ENCODE results near the gene IGFALS.

DNA sequence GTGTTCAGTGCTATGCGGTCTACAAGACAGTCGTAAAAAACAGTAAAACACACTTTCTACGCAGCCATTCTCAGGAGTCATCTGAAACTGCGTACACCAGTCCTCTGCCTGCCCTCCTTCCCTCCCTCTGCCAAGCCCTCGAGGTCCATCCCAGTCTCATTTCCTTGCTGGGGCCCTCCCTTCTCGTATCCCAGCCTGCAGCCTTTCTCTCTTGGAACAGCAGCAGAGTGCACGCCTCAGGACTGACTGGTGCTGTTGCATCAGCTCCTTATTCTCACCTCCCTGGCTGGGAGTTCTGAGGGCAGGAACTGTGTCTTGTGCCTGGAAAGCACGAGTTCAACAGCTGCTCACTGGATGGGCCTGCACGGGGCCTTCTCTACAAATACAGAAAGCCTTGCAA lies 46.0 kb upstream of the IGFALS start:
- TF ChIP-seq, protein P1, sequence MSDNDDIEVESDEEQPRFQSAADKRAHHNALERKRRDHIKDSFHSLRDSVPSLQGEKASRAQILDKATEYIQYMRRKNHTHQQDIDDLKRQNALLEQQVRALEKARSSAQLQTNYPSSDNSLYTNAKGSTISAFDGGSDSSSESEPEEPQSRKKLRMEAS (IDR thresholded peaks at IDR 0.05; ENCODE audit: insufficient read depth, insufficient read length), result no peak
- TF ChIP-seq, protein P2, sequence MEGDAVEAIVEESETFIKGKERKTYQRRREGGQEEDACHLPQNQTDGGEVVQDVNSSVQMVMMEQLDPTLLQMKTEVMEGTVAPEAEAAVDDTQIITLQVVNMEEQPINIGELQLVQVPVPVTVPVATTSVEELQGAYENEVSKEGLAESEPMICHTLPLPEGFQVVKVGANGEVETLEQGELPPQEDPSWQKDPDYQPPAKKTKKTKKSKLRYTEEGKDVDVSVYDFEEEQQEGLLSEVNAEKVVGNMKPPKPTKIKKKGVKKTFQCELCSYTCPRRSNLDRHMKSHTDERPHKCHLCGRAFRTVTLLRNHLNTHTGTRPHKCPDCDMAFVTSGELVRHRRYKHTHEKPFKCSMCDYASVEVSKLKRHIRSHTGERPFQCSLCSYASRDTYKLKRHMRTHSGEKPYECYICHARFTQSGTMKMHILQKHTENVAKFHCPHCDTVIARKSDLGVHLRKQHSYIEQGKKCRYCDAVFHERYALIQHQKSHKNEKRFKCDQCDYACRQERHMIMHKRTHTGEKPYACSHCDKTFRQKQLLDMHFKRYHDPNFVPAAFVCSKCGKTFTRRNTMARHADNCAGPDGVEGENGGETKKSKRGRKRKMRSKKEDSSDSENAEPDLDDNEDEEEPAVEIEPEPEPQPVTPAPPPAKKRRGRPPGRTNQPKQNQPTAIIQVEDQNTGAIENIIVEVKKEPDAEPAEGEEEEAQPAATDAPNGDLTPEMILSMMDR (IDR thresholded peaks at IDR 0.05; ENCODE audit: extremely low read depth in 1 of 2, insufficient read depth in 1 of 2, low read depth in 1 of 2, low read length in 2 of 2), result no peak

All from endothelial cell of umbilical vein (primary cell).